ENCODE results near the gene KRT6A.

The KRT6A gene

GRCh38 chr12:52526511-52526951 lies 33.5 kb upstream of the KRT6A start:
- no peak for TF ChIP-seq CTCF (IDR thresholded peaks at IDR 0.05; ENCODE audit: low read depth, low read length)
- H3K27me3 ChIP-seq, result peaks cover 25% of the 10 kb centered on the region
- no peak for DNase-seq
- H3K4me3 ChIP-seq (ENCODE audit: low read depth, low read length), result no peak overlapping the region
- H3K4me1 ChIP-seq, result no peaks in the 10 kb centered on the region
- H3K9me3 ChIP-seq, result no peaks in the 10 kb centered on the region
- H3K36me3 ChIP-seq, result no peaks in the 10 kb centered on the region

DNA sequence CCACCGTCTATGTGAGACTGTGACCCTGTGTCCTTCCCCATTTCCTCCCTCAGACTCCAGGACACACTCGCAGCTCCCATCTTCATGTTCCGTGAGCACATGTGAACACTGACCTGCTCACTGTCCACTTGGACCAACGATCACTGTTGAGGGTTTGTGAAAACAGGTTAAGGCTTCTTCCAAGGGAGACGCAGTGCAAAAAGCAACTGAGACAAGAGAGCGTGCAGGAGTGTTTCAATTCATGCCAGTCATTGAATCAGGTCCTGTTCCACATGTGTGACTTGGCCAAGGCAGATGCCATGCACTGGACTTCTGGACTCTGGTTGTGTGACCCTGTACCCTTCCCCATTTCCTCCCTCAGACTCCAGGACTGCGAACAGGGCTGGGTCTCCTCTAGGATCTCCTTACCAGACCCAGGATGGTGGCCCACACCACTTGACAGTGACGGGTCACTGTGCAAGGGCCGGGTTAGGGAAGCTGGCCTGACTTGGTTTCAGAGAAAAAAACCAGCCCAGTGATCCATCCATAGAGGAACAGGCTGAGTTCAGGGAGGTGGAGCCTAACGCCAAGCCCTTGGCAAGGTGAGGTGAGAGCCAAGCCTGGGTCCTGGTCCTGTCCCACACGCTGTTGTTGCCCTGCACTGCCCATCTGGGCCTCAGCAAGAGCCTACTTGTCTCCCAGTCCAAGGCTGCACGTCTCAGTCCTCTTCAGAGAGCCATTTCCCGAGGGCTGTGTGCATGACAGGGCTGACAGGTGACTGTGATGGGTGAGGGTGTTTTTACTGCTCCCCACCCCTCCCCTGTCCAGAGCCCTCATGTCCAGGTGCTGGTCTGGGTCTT lies 32.8 kb upstream of the KRT6A start:
- peaks cover 23% of the 10 kb centered on the region for H3K27me3 ChIP-seq
- H3K36me3 ChIP-seq, result no peaks in the 10 kb centered on the region
- no peak for DNase-seq
- no peaks in the 10 kb centered on the region for H3K4me1 ChIP-seq
- no peak for TF ChIP-seq CTCF (IDR thresholded peaks at IDR 0.05; ENCODE audit: low read depth, low read length)
- no peaks in the 10 kb centered on the region for H3K9me3 ChIP-seq
- H3K4me3 ChIP-seq (ENCODE audit: low read depth, low read length), result no peak overlapping the region

DNA sequence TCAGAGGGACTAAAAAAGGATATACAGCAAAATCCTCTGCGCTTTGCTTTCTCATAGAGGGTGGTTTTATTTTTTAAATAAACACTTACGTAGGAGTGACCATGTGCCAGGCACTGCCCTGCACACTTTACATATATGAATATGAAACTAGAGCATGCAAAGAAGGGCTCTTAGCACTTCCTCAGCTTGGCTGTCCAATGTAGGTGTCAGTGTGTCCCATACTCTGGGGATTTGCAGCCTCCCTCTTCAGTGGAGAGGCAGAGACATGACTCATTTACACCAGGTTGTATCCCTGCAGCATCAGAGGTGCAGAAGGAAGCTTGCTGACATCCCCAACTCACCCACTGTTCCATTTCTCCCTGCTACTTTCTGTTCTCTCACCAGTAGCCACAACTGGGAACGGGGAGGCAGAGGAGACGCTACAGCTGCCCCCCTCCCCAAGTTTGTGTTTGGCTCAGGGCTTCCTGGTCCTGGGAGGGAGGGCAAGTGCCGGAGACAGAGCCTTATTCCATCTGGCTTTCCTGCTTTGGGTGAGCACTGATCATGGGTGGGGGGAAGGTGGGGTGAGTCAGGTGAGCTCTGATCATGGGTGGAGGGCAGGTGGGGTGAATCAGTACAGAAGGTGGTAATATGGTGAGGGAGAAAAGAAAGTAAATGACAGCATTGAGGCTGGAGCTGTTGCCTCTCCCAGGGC lies 32.0 kb upstream of the KRT6A start:
- no peak for TF ChIP-seq CTCF (IDR thresholded peaks at IDR 0.05; ENCODE audit: low read depth, low read length)
- DNase-seq, result no peak
- H3K9me3 ChIP-seq, result no peaks in the 10 kb centered on the region
- H3K4me1 ChIP-seq, result no peaks in the 10 kb centered on the region
- no peaks in the 10 kb centered on the region for H3K36me3 ChIP-seq
- H3K4me3 ChIP-seq (ENCODE audit: low read depth, low read length), result no peak overlapping the region
- H3K27me3 ChIP-seq, result peaks cover 30% of the 10 kb centered on the region

GRCh38 chr12:52524241-52524897 lies 31.3 kb upstream of the KRT6A start:
- no peak for TF ChIP-seq CTCF (IDR thresholded peaks at IDR 0.05; ENCODE audit: low read depth, low read length)
- Histone ChIP-seq H3K4me1 (no peaks in the 10 kb centered on the region), H3K27me3 (peaks cover 31% of the 10 kb centered on the region), H3K4me3 (ENCODE audit: low read depth, low read length) (no peak overlapping the region), H3K9me3 (no peaks in the 10 kb centered on the region), H3K36me3 (no peaks in the 10 kb centered on the region)
- DNase-seq, result no peak

GRCh38 chr12:52523824-52524223 lies 30.8 kb upstream of the KRT6A start:
- no peak for TF ChIP-seq CTCF (IDR thresholded peaks at IDR 0.05; ENCODE audit: low read depth, low read length)
- H3K9me3 ChIP-seq, result no peaks in the 10 kb centered on the region
- no peak overlapping the region for H3K4me3 ChIP-seq (ENCODE audit: low read depth, low read length)
- H3K36me3 ChIP-seq, result no peaks in the 10 kb centered on the region
- no peak for DNase-seq
- peaks cover 34% of the 10 kb centered on the region for H3K27me3 ChIP-seq
- H3K4me1 ChIP-seq, result no peaks in the 10 kb centered on the region
